Measurements from ENCODE around the gene APLP2.
"Not testable (repeated sequence)": the region's sequence is repeated elsewhere in the genome, so short reads cannot be mapped to it uniquely, and the experiment has no call there.

Gene APLP2

DNA sequence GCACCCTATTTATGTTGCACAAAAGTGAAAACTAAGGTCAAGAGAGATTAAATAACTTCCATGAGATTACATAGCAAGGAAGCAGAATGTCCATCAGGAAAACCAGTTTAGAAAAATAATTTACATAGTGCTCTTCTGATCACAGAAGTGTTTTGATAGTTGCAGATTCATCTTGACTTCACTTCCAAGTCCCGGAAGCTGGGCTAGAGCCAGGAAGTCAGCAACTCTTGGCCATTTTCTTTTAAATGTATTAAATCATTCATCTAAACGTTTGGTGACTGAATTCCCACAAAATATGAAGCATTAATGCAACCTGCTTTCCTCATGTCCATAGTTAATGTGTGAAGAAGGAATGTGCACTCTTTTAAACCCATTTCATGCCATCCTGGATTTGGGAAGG lies 29.7 kb downstream of the APLP2 start:
- TF ChIP-seq, protein P1, sequence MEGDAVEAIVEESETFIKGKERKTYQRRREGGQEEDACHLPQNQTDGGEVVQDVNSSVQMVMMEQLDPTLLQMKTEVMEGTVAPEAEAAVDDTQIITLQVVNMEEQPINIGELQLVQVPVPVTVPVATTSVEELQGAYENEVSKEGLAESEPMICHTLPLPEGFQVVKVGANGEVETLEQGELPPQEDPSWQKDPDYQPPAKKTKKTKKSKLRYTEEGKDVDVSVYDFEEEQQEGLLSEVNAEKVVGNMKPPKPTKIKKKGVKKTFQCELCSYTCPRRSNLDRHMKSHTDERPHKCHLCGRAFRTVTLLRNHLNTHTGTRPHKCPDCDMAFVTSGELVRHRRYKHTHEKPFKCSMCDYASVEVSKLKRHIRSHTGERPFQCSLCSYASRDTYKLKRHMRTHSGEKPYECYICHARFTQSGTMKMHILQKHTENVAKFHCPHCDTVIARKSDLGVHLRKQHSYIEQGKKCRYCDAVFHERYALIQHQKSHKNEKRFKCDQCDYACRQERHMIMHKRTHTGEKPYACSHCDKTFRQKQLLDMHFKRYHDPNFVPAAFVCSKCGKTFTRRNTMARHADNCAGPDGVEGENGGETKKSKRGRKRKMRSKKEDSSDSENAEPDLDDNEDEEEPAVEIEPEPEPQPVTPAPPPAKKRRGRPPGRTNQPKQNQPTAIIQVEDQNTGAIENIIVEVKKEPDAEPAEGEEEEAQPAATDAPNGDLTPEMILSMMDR (IDR thresholded peaks at IDR 0.05; ENCODE audit: borderline replicate concordance, control extremely low read depth, extremely low read depth, insufficient read depth, missing control alignments): no peak
- in situ Hi-C loops (cut with MboI; ENCODE audit: low sequenced_read_pairs, unreplicated experiment): no loop called here
- DNase-seq (ENCODE audit: low spot score): no peak

DNA sequence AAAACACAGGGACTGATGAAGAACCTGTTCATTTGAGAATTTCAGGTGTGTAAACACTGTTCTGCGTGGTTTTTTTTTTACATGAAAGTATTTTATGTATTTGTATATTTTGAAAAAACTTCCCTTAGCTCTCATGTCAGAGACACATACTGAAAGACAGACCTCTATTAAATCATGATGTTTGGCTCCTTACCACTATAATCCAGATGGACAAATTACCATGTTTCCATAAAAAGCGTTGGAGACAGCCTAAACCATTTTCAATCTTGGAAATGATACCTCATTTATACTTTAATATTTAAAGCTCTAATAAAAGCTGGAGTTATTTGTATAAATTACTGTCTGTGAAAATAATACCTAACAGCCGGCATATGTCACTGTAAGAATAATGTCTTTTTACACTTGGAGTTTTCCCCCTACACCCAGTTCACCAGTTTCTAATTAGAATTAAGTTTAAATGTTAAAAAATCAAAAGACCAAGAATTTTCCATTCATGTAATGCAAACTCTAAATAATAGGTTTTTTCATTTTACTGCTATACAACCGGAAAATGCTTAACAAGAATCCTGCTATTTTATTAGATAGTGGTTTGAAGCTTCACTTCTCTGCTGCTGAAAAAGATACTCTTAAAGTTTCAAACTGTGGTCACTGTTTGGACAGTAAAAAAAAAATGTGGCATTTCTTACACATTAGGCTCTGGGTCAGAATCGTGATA lies 30.8 kb downstream of the APLP2 start:
- in situ Hi-C loops (cut with MboI; ENCODE audit: low sequenced_read_pairs, unreplicated experiment): no loop called here
- TF ChIP-seq, protein P1 (IDR thresholded peaks at IDR 0.05; ENCODE audit: borderline replicate concordance, control extremely low read depth, extremely low read depth, insufficient read depth, missing control alignments): no peak
- DNase-seq (ENCODE audit: low spot score): no peak

DNA sequence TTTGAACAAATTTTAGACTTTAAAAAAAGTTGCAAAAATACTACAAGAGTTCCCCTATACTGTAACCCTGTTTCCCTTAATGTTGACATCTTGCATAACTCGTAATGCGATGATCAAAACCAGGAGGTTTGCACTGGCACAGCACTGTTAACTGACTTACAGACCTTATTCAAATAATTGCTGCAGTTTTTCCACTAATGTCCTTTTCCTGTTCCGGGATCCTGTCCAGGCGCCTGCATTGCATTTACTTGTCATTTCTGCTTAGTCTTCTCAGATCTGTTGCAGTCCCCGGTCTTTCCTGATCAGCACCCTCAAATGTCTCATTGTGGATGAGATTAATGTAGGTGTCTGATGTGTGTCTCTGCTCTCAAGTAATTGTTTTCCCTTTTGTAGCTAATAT lies 32.0 kb downstream of the APLP2 start:
- DNase-seq (ENCODE audit: low spot score): no peak
- TF ChIP-seq, protein P1 (IDR thresholded peaks at IDR 0.05; ENCODE audit: borderline replicate concordance, control extremely low read depth, extremely low read depth, insufficient read depth, missing control alignments): no peak
- in situ Hi-C loops (cut with MboI; ENCODE audit: low sequenced_read_pairs, unreplicated experiment): no loop called here

DNA sequence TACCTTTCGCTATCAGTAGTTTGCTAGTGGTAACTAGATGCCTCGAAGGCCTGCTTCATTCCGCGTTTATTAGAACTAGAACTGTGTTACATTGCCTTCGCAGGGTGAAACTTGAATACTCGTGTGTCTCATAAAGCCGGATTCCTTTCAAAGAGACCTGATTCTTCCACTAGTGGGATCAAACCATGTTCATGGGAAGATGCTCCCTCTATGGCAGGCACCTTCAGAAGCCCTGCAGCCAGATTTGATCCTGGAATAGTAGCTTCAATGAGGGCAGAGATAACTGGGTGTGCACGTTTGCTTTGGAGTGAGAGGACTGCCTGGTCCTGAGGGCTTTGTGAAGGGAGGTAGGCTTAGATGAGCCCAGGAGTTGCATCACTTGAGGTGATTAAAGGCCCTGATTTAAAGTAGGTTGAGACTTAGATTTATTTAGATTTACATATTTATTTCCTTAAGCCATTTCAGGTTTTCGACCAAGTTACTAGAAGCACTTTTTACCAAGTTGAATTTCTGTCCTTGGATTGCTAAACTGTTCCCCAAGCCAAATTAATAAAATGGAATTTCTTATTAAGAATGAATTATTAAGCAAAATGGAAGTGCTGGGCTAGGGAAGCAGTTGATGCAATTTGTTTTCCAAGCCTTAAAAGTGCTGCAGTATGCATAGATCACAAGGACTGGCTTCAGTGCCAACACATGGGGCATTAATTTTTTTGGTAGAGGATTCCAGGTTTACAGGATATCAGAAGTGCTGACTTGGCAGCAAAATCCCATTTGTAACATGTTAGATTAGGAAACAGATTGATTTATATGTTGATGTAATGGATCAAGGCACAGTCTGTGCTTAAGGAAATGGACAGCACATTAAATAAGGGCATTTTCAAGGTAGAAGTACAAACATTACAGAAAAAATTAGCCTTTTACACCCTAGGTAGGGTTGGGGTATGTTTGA lies 32.9 kb downstream of the APLP2 start:
- TF ChIP-seq, protein P1 (IDR thresholded peaks at IDR 0.05; ENCODE audit: borderline replicate concordance, control extremely low read depth, extremely low read depth, insufficient read depth, missing control alignments): no peak
- in situ Hi-C loops (cut with MboI; ENCODE audit: low sequenced_read_pairs, unreplicated experiment): no loop called here
- no peak for DNase-seq (ENCODE audit: low spot score)

DNA sequence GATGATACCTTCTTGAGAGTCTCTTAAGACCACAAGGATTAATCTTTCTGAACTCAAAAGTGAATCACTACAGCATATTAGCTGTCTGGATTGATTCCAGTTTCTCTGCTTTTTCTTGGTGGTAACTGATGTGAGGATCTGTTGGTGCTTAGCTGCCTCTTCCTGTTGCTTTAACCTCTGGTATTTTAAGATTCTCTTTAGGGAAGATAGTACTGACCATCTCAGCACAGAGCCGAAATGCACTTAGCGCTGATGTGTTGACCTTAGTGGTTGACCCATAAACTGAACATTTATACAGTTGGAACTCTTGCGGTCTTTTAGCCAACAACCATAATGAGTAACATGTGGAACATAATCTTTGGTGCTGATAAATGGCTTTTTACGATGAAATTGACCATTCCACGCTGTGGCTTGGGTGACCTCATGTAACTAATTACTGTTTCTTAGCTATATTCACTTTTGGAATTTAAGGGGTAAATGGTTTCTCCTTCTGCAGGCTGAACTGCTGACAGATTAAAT lies 33.7 kb downstream of the APLP2 start:
- TF ChIP-seq, protein P1 (IDR thresholded peaks at IDR 0.05; ENCODE audit: borderline replicate concordance, control extremely low read depth, extremely low read depth, insufficient read depth, missing control alignments): no peak
- in situ Hi-C loops (cut with MboI; ENCODE audit: low sequenced_read_pairs, unreplicated experiment): no loop called here
- no peak for DNase-seq (ENCODE audit: low spot score)

DNA sequence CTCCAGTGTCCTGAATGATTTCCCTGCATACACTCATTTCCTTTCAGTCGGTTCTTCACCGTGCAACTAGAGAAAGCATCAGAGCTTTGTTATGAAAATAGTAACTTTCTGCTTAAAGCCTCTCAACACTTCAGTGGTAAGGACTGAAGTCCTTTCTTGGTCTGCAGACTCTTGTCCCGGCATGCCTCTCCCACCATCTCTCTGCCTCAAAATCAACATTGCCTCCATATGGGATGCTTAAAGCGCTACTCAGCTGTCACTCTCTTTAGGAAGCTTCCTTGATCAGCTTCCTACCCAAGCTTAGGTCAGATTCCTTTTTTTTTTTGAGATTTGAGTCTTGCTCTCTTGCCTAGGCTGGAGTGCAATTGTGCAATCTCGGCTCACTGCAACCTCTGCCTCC lies 36.7 kb downstream of the APLP2 start:
- DNase-seq (ENCODE audit: low spot score): no peak
- TF ChIP-seq, protein P1 (IDR thresholded peaks at IDR 0.05; ENCODE audit: borderline replicate concordance, control extremely low read depth, extremely low read depth, insufficient read depth, missing control alignments): no peak
- in situ Hi-C loops (cut with MboI; ENCODE audit: low sequenced_read_pairs, unreplicated experiment): no loop called here

DNA sequence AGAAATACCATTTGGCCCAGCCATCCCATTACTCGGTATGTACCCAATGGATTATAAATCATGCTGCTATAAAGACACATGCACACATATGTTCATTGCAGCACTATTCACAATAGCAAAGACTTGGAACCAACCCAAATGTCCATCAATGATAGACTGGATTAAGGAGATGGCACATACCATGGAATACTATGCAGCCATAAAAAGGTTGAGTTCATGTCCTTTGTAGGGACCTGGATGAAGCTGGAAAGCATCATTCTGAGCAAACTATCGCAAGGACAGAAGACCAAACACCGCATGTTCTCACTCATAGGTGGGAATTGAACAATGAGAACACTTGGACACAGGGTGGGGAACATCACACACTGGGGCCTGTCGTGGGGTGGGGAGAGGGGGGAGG lies 39.0 kb downstream of the APLP2 start:
- in situ Hi-C loops (cut with MboI; ENCODE audit: low sequenced_read_pairs, unreplicated experiment); DNase-seq (ENCODE audit: low spot score): not testable (repeated sequence)

Data from GM13976 (cell line).